Upper lobe of left lung (tissue), 6 donors: Measurements from ENCODE around the gene FAM228B. TPM values are rescaled to one million over a fixed set of nuclear protein-coding genes. Genes with fewer than 3 reads are reported as not detected.
"Not testable (repeated sequence)": the region's sequence is repeated elsewhere in the genome, so short reads cannot be mapped to it uniquely, and the experiment has no call there.

ENCODE experiments used
- ATAC-seq, 2 donors: fragments of 200-7000 bp; cut with Tn5 transposase; one replicate each; pipeline ENCODE4 v1.9.1; 2022; ENCODE audit warnings: mild to moderate bottlenecking in 2 of 2, moderate library complexity in 2 of 2; ENCODE audit not compliant: low FRiP score in 2 of 2
- DNase-seq, 2 donors: peaks; one replicate each; pipeline ENCODE4 v3.0.0-alpha.2; 2019 to 2020
- H3K27ac ChIP-seq, 4 donors: fragments of 200-600 bp; sonication (generic); one replicate each; pipeline ENCODE4 v1.5.1; 2016 to 2019
- H3K27me3 ChIP-seq, 4 donors: fragments of 200-600 bp; sonication (generic); one replicate each; pipeline ENCODE4 v1.5.1; 2017 to 2019
- H3K36me3 ChIP-seq, 4 donors: fragments of 200-600 bp; sonication (generic); one replicate each; pipeline ENCODE4 v1.5.1; 2016 to 2019
- H3K4me1 ChIP-seq, 4 donors: fragments of 200-600 bp; sonication (generic); one replicate each; pipeline ENCODE4 v1.5.1; 2018 to 2019
- H3K4me3 ChIP-seq, 4 donors: fragments of 200-600 bp; sonication (generic); one replicate each; pipeline ENCODE4 v1.5.1; 2017 to 2019; ENCODE audit warnings: mild to moderate bottlenecking in 2 of 4, moderate library complexity in 1 of 4
- H3K9me3 ChIP-seq, 4 donors: fragments of 200-600 bp; sonication (generic); one replicate each; pipeline ENCODE4 v1.5.1; 2018 to 2019
- EP300 ChIP-seq, 4 donors: sonication (generic); formaldehyde crosslinking; IDR thresholded peaks; one replicate each; pipeline ENCODE4 v1.5.1; 2017; ENCODE audit warnings: antibody characterized with exemption in 4 of 4, control low read depth in 2 of 4
- POLR2A ChIP-seq, 4 donors: fragments of 450-650 bp; IDR thresholded peaks; one replicate each; pipeline ENCODE4 v1.5.1; 2016 to 2017; ENCODE audit warnings: antibody characterized with exemption in 4 of 4, mild to moderate bottlenecking in 2 of 4
- POLR2AphosphoS5 ChIP-seq, 2 donors: sonication (generic); formaldehyde crosslinking; IDR thresholded peaks; one replicate each; pipeline ENCODE4 v1.5.1; 2017; ENCODE audit warnings: antibody characterized with exemption in 2 of 2
- WGBS, 2 donors: methylation state at CpG; one replicate each; pipeline ENCODE4 v1.1.5; 2017 to 2018; 5-methylcytosine and 5-hydroxymethylcytosine counted together
- total RNA-seq, 6 donors: library from RNA; depleted of rRNA in 4 of 6; stranded (reverse); fragments of >200 nt in 4 of 6; gene quantifications; one replicate each; pipeline versions ENCODE4 v1.1.0 to v1.2.1, GENCODE V29; 2016 to 2021
- TF ChIP-seq, protein P1 (sequence below), 6 experiments: fragments of 450-650 bp in 4 of 6; fragments of 200-600 bp in 2 of 6; sonication (generic) in 2 of 6; IDR thresholded peaks; one replicate each; pipeline ENCODE4 v1.5.1; 2016 to 2019; ENCODE audit warnings: antibody characterized with exemption in 6 of 6
- donor health status: DM: no; HTN: no; CAD: no; lungs with moderate emphysema.
- donor health status: DM: no; HTN: yes; CAD: no; lungs with severe emphysema.

FAM228B gene
- total RNA-seq, 6 donors from 2014 or later: 15.5 to 28.3 (median 22.8) TPM

DNA sequence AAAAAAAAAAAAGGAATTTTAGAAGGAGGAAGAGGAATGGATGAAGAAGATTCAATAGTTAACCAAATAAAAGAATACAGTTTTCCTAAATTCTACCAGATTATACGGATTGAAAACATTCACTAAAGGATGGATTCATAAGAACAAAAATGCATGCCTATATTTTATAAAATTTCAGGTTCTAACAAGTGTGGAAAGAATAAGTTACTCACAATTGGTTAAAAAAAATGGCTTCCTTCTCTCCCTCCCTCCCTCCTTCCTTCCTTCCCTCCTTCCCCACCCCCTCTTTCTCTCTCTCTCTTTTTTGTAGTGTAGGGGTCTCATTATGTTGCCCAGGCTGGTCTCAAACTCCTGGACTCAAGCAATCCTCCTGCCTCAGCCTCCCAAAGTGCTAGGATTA lies 37.0 kb upstream of the FAM228B start:
- Histone ChIP-seq H3K4me1 (peaks cover 21 to 31% (median 25%) of the 10 kb centered on the region in 4 donors), H3K9me3 (no peaks in the 10 kb centered on the region), H3K27ac (no peak overlapping the region), H3K36me3 (peaks cover 0 to 36% (median 10%) of the 10 kb centered on the region in 4 donors), H3K27me3 (no peaks in the 10 kb centered on the region), H3K4me3 (no peak overlapping the region)
- DNase-seq (no peak), ATAC-seq (no peak)
- TF ChIP-seq, protein P1, sequence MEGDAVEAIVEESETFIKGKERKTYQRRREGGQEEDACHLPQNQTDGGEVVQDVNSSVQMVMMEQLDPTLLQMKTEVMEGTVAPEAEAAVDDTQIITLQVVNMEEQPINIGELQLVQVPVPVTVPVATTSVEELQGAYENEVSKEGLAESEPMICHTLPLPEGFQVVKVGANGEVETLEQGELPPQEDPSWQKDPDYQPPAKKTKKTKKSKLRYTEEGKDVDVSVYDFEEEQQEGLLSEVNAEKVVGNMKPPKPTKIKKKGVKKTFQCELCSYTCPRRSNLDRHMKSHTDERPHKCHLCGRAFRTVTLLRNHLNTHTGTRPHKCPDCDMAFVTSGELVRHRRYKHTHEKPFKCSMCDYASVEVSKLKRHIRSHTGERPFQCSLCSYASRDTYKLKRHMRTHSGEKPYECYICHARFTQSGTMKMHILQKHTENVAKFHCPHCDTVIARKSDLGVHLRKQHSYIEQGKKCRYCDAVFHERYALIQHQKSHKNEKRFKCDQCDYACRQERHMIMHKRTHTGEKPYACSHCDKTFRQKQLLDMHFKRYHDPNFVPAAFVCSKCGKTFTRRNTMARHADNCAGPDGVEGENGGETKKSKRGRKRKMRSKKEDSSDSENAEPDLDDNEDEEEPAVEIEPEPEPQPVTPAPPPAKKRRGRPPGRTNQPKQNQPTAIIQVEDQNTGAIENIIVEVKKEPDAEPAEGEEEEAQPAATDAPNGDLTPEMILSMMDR (IDR thresholded peaks at IDR 0.05): no peak
- TF ChIP-seq POLR2AphosphoS5 (IDR thresholded peaks at IDR 0.05) (no peak), EP300 (IDR thresholded peaks at IDR 0.05) (no peak), POLR2A (IDR thresholded peaks at IDR 0.05) (no peak)
- 91 to 93% methylated on average over 1 of the region's 1 CpG for WGBS, 2 donors

DNA sequence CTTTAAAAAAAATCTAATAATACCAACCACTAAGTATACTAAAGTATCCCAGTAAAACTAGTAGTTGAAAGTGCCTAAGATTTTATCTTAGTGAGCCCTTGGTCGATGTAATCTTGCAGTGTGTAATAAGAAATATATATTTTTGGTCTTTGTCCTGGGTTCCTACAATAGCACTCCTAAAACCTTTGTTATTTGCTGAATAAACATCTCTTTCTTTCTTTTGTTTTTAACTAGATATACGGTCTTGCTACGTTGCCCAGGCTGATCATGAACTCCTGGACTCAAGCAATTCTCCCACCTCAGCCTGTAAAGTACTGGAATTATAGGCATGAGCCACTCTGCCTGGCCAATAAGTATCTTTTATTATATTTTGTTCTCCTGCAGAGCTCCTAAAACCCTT lies 36.2 kb upstream of the FAM228B start:
- Histone ChIP-seq H3K9me3 (no peaks in the 10 kb centered on the region), H3K36me3 (peaks cover 0 to 30% (median 8%) of the 10 kb centered on the region in 4 donors), H3K27me3 (no peaks in the 10 kb centered on the region), H3K27ac (no peak overlapping the region), H3K4me3 (no peak overlapping the region), H3K4me1 (peaks cover 19 to 24% (median 22%) of the 10 kb centered on the region in 4 donors)
- ATAC-seq (no peak), DNase-seq (no peak)
- WGBS, 2 donors: 89 to 92% methylated on average over 3 of the region's 3 CpGs
- TF ChIP-seq EP300 (IDR thresholded peaks at IDR 0.05) (no peak), POLR2AphosphoS5 (IDR thresholded peaks at IDR 0.05) (no peak), POLR2A (IDR thresholded peaks at IDR 0.05) (no peak)
- TF ChIP-seq, protein P1 (IDR thresholded peaks at IDR 0.05): no peak

DNA sequence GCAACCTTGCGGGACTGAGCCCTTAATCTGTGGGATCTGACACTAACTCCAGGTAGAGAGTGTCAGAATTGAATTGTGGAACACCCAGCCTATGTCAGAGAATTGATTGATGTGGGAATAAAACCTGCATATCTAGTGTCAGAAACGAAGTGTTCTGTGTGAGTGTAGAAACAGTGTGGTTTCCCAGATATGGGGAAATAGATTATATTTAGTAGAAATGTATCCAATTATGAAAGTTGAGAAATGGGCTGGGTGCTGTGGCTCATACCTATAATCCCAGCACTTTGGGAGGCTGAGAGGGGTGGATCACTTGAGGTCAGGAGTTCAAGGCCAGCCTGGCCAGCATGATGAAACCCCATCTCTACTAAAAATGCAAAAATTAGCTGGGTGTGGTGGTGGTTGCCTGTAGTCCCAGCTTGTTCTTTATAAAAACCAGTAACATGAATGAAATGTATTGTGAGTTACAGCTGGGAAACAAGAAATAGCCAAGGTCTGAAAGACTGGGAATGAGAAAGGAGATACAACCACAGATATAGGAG lies 34.4 kb upstream of the FAM228B start:
- TF ChIP-seq POLR2A (IDR thresholded peaks at IDR 0.05) (no peak), POLR2AphosphoS5 (IDR thresholded peaks at IDR 0.05) (no peak)
- no peaks in the 10 kb centered on the region for H3K9me3 ChIP-seq
- no peak overlapping the region for H3K4me3 ChIP-seq
- DNase-seq (no peak), ATAC-seq (no peak)
- H3K36me3 ChIP-seq: peaks cover 0 to 23% (median 2%) of the 10 kb centered on the region in 4 donors
- no peaks in the 10 kb centered on the region for H3K27me3 ChIP-seq
- no peak overlapping the region for H3K27ac ChIP-seq
- peaks cover 6 to 8% (median 7%) of the 10 kb centered on the region in 4 donors for H3K4me1 ChIP-seq
- 45 to 83% methylated on average over 2 of the region's 2 CpGs for WGBS, 2 donors

DNA sequence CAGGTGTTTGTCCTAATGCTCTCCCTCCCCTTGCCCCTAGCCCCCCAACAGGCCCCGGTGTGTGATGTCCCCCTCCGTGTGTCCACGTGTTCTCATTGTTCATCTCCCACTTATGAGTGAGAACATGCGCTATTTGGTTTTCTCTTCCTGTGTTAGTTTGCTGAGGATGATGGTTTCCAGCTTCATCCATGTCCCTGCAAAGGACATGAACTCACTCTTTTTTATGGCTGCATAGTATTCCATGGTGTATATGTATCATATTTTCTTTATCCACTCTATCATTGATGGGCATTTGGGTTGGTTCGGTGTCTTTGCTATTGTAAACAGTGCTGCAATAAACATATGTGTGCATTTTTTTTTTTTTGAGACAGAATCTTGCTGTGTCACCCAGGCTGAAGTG lies 30.0 kb upstream of the FAM228B start:
- DNase-seq, H3K27me3 ChIP-seq, H3K9me3 ChIP-seq, ATAC-seq, H3K4me1 ChIP-seq, H3K4me3 ChIP-seq, H3K27ac ChIP-seq: not testable (repeated sequence)
- 96 to 100% methylated on average over 5 of the region's 5 CpGs for WGBS, 2 donors
- H3K36me3 ChIP-seq: peaks cover 0 to 28% (median 6%) of the 10 kb centered on the region in 4 donors

DNA sequence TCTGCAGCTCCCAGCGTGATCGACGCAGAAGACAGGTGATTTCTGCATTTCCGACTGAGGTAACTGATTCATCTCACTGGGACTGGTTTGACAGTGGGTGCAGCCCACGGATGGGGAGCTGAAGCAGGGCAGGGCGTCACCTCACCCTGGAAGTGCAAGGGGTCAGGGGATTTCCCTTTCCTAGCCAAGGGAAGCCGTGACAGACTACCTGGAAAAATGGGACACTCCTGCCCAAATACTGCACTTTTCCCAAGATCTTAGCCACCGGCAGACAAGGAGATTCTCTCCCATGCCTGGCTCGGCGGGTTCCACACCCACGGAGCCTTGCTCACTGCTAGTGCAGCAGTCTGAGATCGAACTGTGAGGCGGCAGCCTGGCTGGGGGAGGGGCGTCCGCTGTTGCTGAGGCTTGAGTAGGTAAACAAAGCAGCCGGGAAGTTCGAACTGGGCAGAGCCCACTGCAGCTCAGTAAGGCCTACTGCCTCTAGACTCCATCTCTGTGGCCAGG lies 28.0 kb upstream of the FAM228B start:
- WGBS, 2 donors: 75 to 82% methylated on average over 6 to 17 of the region's 17 CpGs
- not testable (repeated sequence) for H3K4me3 ChIP-seq, H3K4me1 ChIP-seq, H3K27me3 ChIP-seq, ATAC-seq, H3K27ac ChIP-seq, H3K9me3 ChIP-seq
- DNase-seq: peak in 1 of 2 donors; percentile 54
- H3K36me3 ChIP-seq: peaks cover 0 to 18% (median 6%) of the 10 kb centered on the region in 4 donors

DNA sequence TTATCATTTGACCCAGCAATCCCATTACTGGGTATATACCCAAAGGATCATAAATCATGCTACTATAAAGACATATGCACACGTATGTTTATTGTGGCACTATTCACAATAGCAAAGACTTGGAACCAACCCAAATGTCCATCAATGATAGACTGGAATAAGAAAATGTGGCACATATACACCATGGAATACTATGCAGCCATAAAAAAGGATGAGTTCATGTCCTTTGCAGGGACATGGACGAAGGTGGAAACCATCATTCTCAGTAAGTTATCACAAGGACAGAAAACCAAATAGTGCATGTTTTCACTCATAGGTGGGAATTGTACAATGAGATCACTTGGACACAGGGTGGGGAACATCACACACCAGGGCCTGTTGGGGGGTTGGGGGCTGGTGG lies 22.5 kb upstream of the FAM228B start:
- H3K4me3 ChIP-seq, H3K27ac ChIP-seq, H3K27me3 ChIP-seq, H3K9me3 ChIP-seq, H3K4me1 ChIP-seq, DNase-seq, ATAC-seq: not testable (repeated sequence)
- WGBS, 2 donors: 89 to 94% methylated on average over 2 of the region's 2 CpGs
- H3K36me3 ChIP-seq: peaks cover 0 to 15% (median 6%) of the 10 kb centered on the region in 4 donors

DNA sequence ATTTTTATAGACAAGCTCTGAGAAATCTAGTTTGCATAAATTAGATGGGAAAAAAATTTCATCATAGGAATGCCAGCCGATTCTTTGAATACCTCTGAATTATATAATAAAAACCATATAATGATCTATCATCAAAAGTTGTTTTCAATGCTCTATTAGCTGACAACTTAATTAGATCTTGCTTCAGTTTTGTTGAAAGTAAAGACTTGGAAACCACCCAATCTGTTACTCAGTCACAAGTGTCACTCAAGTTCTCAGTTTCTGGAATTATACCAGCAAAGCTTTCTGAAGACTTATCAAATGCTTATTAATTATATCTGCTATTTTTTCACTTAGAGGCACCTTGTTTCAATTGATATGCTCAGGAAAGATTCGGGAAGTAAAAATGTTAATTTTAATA lies 21.3 kb upstream of the FAM228B start:
- Histone ChIP-seq H3K27me3 (no peaks in the 10 kb centered on the region), H3K27ac (no peak overlapping the region), H3K4me1 (no peaks in the 10 kb centered on the region), H3K4me3 (no peak overlapping the region), H3K36me3 (peaks cover 0 to 10% (median 3%) of the 10 kb centered on the region in 4 donors), H3K9me3 (no peaks in the 10 kb centered on the region)
- DNase-seq: no peak
- TF ChIP-seq, protein P1 (IDR thresholded peaks at IDR 0.05): no peak
- TF ChIP-seq EP300 (IDR thresholded peaks at IDR 0.05): no peak
- no peak for TF ChIP-seq POLR2AphosphoS5 (IDR thresholded peaks at IDR 0.05)
- no peak for TF ChIP-seq POLR2A (IDR thresholded peaks at IDR 0.05)
- no peak for ATAC-seq
- WGBS, 2 donors: 68 to 82% methylated on average over 2 of the region's 2 CpGs
